GM21737 (cell line): ENCODE data around the gene MAML3.

Experiments used
- ATAC-seq: cut with Tn5 transposase; IDR thresholded peaks from one replicate; pipeline ENCODE4 v1.9.1; 2021; ENCODE audit warnings: mild to moderate bottlenecking, moderate library complexity; ENCODE audit not compliant: unreplicated experiment

The MAML3 gene

DNA sequence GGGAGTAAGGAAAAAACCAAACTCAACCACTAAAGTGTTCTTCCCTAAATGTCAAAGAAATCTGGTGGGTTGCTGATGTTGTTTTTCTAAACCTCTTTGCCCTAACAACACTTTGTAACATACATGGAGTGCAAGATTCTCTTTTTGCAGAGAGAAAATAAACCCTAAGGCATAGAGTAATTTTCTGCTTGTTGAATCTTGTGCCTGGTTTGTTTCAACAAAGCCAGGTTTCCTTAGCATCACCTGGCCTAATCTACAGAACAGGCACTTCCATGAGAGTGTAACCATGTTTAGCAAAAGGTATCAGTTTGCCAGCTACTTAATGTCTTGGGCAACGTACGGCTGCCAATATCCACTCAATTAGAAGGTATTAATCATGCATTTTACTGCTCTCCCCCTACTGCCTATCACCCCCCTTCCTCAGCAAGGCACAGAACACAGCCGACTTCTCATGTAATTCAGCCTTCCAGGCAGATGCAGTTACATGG, 219.2 kb downstream of the MAML3 start:
- no peak for ATAC-seq

- ATAC-seq = no peak
Observed at GRCh38 chr4:139934057-139934707, 219.8 kb downstream of the MAML3 start.

GRCh38 chr4:139933541-139933940, 220.4 kb downstream of the MAML3 start:
- ATAC-seq = no peak

DNA sequence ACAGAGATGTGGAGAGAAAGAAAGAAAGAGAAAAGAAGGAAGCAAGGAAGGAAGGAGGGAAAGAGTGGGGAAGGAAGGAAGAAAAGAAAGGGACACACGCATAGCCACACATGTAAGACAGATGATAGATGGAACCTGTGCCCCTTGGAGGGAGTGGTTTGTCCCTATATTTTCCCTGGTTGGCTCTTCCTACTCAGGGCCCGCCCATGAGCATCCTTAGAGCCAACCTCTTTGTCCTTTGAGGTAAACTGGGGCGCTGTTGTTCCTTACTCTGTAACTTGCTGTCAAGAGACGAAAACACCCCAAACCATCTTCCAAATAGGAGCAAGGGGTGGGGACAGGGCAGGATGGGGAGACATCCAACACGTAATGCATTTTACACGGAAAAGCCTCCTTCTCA, 220.9 kb downstream of the MAML3 start:
- ATAC-seq = no peak

- ATAC-seq = no peak
Observed at GRCh38 chr4:139924782-139925181, 229.2 kb downstream of the MAML3 start.

DNA sequence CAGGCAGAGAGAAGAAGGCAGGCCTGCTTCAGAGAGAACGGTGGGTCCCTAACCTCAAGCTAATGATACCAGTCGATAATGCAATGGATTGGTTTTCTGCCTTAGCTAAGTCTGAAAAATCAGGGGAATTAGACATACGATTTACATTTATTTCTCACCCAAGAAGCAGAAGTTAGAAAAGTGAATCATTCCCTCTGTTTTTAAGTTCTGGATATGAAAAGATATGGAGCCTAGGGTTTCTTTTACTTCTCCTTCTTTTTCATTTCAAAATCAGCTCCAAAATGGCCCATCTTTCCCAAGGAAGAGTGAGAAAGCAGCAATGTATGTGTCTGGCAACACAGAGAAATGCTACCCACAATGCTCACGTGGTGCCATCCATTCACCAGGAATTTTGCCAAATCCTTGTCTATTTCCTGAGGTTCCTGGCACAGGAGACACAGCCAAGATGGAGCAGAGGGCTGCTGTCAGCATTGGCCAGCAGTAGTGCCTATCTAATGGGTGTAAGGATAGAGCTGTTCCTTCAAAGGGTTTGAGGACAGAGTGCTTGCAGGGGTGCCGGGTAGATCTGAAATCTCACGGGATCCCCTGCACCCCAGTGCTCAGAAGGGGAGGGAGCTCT, 231.5 kb downstream of the MAML3 start:
- ATAC-seq = no peak

- ATAC-seq = no peak
Observed at GRCh38 chr4:139921429-139922184, 232.4 kb downstream of the MAML3 start.

GRCh38 chr4:139920486-139921002, 233.4 kb downstream of the MAML3 start:
- ATAC-seq = no peak

DNA sequence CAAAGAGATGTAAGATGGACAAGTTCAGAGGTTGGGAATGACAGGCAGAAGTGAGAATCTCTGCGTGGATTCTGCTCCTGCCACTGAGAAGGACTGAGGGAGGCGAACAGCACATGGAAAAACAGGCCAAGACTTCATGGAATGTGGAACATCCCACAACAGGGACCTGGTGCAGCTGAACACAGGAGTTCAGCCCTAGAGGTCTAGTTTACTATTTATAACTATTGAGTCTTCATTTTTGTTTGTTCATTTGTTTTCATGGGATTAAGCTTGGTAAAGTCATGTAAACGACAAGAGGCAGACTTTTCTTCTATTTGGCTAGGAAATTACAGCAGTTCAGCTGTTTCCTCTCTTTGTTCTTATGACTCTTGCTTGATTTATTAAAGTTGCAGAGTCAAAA, 234.5 kb downstream of the MAML3 start:
- no peak for ATAC-seq

- no peak for ATAC-seq
Observed at GRCh38 chr4:139919004-139919403, 235.0 kb downstream of the MAML3 start.

GRCh38 chr4:139918591-139918990, 235.4 kb downstream of the MAML3 start:
- no peak for ATAC-seq

GRCh38 chr4:139917896-139918295, 236.1 kb downstream of the MAML3 start:
- no peak for ATAC-seq

- no peak for ATAC-seq
Observed at GRCh38 chr4:139916041-139916440, 237.9 kb downstream of the MAML3 start.

- no peak for ATAC-seq
Observed at GRCh38 chr4:139915037-139915436, 238.9 kb downstream of the MAML3 start.

DNA sequence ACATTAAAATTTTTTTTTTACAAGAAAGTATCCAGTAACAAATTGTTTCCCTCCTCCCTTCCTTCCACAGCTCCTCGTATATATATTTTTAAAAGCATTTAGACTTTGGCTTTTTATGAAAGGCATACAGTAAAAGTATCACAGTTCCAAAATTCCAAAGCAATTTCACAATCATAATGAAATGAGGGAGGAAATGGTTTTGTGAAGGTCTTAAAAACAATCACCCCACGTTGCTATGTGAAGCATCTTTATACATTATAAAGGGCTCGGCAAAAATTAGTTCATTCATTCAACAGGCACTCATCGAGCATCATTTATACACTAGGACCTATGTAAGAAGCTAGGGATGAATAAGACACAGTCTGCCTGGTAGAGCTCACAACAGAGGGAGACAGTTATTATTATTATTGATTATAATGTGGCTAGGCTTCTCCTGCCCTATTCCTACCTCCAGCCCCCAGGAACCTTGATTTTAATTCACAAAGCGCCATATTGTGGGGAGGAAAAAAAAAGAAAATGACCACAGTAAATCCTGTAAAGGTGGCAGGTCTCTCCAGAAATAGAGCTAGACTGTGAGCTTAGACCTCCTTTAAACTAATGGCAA, 239.9 kb downstream of the MAML3 start:
- no peak for ATAC-seq

DNA sequence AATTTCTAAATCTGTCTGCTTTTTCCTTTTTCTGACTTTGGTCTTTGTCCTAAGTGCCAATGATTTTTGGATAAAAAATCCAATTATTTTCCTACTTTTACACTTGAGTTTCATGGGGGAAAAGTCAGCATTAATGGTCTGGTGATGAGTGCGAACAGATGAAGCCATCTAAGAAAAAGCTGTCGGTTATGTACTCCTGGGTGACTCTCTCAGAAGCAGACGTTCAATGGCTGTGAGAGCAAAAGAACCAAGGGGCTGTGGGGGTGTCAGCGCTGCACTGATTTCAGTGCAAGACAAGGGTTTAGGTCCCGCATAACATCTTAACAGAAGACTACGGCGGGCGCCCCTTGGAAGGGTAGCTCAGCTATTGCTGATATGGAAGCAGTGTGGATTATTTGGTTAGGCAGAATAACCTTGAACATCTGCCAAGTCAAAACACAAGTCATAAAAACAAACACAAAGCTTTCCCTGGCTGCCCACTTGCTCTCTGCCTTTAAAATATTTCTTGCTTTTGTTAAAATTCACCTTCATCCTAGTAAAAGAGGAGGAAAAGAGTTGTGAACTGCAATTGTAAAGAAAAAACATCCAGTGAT, 240.5 kb downstream of the MAML3 start:
- no peak for ATAC-seq

DNA sequence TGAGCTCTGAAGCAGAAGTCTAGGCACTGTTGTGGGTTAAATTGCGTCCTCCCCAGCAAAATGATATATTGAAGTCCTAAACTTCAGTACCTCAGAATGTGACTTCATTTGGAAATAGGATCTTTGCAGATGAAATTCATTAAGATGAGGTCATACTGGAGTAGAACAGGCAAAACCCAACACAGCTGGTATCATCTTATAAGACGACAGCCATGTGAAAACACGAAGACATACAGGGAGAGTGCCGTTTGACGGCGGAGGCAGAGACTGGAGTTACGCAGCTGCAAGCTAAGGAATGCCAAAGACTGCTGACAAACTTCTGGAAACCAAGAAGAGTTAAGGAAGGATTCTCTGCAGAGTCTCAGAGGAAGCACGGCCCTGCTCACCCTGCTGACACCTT, 241.5 kb downstream of the MAML3 start:
- ATAC-seq = no peak

DNA sequence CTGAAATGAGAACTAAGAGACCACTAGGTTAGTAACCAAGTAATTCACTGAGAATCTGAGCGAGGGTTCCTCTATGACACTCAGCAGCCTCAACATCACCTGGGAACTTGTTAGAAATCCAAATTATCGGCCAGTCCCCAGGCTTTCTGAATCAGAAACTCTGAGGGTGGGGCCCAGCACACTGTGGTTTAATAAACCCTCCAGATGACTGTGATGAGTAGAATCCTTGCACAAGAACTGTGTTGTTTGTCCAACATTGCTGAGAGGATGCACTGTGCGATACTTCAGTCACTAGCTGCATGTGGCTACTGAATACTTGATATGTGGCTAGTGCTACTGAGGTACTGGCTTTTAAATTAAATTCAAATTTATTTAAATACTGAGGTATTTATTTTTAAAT, 243.9 kb downstream of the MAML3 start:
- no peak for ATAC-seq

- no peak for ATAC-seq
Observed at GRCh38 chr4:139908636-139909437, 245.1 kb downstream of the MAML3 start.
